Cerebellar cortex (tissue), 1 donor: ENCODE data around the gene EML1.

Experiments
- DNase-seq: peaks from one replicate; pipeline ENCODE4 v3.0.0-alpha.2; 2015; ENCODE audit warnings: low spot score

Gene EML1

GRCh38 chr14:99904506-99904905 is 111.3 kb downstream of the EML1 start:
- DNase-seq: no peak

- DNase-seq: no peak
Observed at GRCh38 chr14:99905121-99905520, 111.9 kb downstream of the EML1 start.

GRCh38 chr14:99907761-99908652 is 114.8 kb downstream of the EML1 start:
- DNase-seq: no peak

- DNase-seq: no peak
Observed at GRCh38 chr14:99908653-99909250, 115.5 kb downstream of the EML1 start.

- DNase-seq: no peak
Observed at GRCh38 chr14:99909513-99910064, 116.4 kb downstream of the EML1 start.

- peak; percentile 37 for DNase-seq
Observed at GRCh38 chr14:99910337-99911309, 117.4 kb downstream of the EML1 start.

GRCh38 chr14:99915305-99916090 is 122.3 kb downstream of the EML1 start:
- DNase-seq: no peak

- DNase-seq: no peak
Observed at GRCh38 chr14:99916091-99916383, 122.8 kb downstream of the EML1 start.

GRCh38 chr14:99918781-99919180 is 125.6 kb downstream of the EML1 start:
- no peak for DNase-seq

GRCh38 chr14:99921425-99921824 is 128.2 kb downstream of the EML1 start:
- DNase-seq: no peak

- DNase-seq: no peak
Observed at GRCh38 chr14:99924379-99924778, 131.2 kb downstream of the EML1 start.

GRCh38 chr14:99925471-99925870 is 132.3 kb downstream of the EML1 start:
- no peak for DNase-seq

GRCh38 chr14:99928963-99929362 is 135.8 kb downstream of the EML1 start:
- no peak for DNase-seq

- no peak for DNase-seq
Observed at GRCh38 chr14:99929601-99930000, 136.4 kb downstream of the EML1 start.

GRCh38 chr14:99930420-99931274 is 137.4 kb downstream of the EML1 start:
- DNase-seq: no peak

GRCh38 chr14:99931308-99931707 is 138.1 kb downstream of the EML1 start:
- no peak for DNase-seq

- no peak for DNase-seq
Observed at GRCh38 chr14:99936056-99936455, 142.8 kb downstream of the EML1 start.

- DNase-seq: no peak
Observed at GRCh38 chr14:99936738-99937474, 143.7 kb downstream of the EML1 start.

- DNase-seq: no peak
Observed at GRCh38 chr14:99937475-99938244, 144.4 kb downstream of the EML1 start.
